Measurements from ENCODE around the gene PAX1.

PAX1 gene

GRCh38 chr20:21705575-21706260 is at the start of gene PAX1:
Gene PAX1 (plus strand): TSS chr20:21705664. CDS start chr20:21705713, 49 bp downstream.
- no peak for FAIRE-seq

DNA sequence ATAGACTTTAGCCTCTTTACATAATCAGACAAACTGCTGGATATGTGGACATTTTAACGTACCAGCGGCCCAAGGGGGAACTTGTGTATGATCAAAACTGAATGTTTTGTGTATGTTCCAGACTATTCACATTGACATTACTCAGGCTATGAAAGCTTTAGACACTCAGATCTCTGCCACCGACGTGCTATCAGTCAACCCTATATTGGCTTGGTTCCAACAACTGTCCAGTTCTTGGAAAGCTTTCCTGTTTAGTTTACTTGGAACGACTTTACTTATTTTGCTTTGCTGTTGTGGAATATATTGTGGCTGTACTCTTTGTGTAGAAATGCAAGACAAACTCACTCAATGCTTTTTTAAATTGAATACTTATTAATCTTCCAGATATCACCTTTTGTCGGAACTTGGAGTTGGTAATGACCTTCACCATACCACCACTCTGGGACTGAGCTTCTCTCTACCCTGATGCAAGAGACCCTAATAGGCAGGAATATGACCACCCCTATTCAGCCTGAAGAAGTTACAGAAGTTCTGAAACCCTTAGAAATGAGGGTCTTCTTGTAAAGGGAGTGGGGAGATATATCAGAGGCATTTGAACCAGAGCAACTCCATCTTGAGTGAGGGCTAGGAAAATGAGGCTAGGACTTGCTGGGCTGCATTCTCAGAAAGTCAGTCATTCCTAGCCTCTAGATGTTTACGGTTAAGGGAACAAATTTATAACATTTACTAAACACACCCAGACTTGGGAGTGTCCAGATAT is 49.0 kb upstream of the PAX1 start:
- FAIRE-seq: no peak

DNA sequence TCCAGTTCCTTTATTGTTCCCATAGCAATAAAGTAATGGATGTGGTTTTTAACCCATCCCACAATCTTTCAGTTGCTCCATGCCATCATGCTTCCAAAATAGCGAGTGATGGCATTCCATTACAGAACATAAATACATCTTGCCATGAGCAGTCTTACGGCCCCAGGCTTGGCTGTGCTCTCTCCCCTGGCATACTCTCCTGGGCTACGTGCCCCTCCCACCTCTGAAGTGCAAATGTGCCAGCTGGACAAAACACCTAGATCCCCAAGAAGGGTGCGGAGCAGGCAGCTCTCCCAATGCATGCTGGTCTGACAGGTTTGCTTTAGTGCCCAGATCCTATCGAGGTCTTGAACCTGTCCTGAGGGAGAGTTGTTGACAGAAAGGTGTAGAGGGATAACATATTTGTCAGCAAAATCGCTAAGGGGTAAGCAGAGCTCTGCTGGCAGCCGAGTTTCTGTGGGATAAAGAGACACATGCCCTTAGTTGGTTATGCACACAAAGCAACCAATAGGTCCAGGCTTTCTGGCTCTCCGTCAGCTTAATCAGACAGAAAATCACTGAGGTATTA is 43.9 kb upstream of the PAX1 start:
- FAIRE-seq: no peak

GRCh38 chr20:21663465-21663864 is 42.0 kb upstream of the PAX1 start:
- no peak for FAIRE-seq

DNA sequence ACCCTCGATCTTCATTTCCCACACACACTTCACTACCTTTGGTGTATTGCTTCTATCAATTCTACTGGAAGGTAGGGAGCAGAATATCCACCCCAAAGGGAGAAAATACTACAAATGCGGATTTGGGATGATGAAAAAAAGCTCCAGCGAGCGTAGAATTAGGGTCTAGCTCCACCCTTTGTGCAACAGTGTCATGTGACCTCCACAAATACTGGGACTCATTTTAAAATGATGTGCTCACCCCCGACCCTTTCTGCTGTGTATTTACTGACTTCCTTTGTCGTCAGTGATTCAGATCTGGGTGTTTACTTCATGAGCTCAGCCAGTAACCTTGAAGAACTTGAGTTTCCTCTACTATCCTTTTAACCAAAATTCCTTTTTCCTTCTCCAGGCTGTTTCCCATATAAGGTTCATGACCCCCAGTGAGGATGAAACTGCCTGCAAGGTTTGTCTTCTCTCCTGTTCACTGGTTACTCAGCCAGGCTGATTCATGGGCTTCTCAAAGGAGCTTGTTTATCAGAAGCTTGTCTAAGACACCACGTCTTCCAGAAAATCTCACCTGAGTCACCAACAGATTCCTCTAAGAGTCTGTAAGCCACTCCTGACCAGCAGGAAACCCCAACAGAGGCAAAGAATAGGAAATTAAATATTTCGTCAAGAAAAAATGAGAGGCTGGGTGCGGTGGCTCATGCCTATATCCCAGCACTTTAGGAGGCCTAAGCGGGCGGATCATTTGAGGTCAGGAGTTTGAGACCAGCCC is 39.6 kb upstream of the PAX1 start:
- FAIRE-seq: no peak

DNA sequence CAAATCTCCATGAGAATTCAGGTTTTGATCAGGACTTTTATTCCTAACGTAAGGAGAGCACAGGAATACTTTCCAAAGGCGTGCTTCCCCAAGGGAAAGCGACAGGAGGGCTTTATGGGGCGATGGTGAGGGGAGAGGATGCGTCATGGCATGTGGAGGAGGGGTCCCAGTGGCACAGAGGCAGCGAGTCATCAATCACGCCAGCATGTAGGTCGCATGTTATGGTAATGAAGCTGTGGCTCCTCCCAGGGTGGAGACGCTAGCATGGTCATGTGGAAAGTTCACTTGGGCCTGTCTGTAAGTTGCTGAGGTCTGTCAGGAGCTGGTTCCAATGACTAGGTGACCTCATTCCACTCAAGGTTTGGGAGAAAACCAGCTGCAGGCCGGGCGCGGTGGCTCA is 35.3 kb upstream of the PAX1 start:
- no peak for FAIRE-seq

DNA sequence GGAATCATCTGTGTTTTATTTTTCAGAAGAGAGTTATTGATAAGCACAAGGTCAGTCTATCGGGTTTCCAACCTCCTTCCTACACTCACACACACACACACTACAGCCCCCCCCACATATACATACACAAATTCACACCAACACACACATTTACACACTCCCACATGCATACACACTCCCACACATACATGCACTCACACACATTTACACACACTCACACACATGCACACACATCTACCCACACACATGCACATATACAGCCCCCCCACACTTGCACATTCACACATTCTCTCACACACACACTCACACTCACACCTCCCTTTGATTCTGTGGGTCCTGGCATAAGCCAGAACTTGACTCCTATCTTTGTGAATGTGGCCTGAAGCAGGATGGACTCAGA is 34.5 kb upstream of the PAX1 start:
- no peak for FAIRE-seq

DNA sequence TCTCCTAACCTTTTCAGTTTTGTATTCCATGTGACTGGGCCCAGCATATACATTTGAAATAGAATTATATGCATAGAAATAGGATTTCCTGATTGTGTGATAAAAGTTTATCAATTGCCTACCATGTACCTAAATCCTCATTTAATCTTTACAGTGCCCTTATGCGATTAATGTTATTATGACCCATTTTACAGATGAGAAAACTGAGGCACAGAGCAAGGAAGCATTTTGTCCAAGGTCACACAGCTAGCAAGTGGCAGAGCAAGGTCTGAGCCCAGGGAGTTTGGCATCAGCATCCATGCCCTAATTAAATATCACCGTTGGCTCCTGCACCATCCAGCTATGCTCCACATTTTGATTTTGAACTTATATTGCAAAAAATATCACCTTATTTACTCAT is 28.2 kb upstream of the PAX1 start:
- FAIRE-seq: no peak

DNA sequence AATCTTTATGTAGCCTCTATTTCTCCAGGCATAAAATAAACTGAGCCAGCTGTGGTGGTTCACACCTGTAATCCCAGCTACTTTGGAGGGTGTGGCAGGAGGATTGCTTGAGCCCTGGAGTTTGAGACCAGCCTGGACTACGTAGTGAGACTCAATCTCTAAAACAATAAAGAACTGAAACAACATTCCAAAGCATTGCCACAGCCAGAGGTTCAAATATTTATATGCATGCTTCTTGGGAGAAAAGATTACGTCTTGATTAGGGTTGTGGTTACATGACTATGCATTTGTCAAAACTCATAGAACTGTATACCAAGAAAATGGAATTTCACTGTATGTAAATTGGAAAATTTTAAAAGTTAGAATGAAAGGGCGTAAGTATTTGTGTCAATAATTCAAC is 27.7 kb upstream of the PAX1 start:
- no peak for FAIRE-seq

- FAIRE-seq: no peak
These were observed 24.1 kb upstream of the PAX1 start for GRCh38 chr20:21681234-21681921.

DNA sequence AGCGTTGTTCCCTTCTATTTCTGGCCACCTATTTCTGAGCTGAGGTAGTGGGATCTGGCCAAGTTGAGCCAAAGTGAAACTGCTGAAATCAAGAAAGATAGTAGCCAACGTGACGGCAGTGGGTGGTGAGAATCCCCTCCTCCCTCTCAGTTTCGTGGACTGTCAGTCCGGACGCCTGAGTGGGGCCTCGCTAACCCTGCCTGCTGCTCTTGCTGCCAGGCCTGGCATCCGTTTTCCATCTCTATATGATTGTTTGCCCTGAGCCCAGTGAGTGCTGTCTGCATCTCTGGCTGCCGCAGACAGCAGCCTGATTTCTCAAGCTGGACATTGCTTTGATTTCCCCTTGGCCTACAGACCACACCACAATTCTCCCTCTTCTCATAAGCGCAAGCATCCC is 23.5 kb upstream of the PAX1 start:
- FAIRE-seq: no peak

DNA sequence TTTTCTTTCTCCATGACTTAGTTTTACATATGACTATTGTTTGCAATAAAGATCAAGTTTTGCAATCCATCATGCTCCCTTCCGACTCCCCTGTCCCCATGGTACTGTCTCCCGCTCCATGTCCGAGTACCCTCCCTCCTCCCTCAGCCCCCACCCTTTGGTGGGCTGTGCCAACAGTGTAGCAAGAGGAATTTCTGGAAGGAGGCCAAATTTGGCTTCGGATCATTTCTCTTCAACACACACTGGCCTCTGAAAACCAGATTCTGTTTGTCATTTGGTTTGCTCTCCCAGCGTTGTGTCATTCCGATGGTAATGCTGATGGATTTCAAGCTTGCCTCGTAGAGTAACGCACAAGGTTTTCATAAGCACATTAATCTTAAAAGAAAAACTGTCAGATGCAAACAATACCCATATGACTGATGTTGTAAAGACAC is 22.9 kb upstream of the PAX1 start:
- no peak for FAIRE-seq

DNA sequence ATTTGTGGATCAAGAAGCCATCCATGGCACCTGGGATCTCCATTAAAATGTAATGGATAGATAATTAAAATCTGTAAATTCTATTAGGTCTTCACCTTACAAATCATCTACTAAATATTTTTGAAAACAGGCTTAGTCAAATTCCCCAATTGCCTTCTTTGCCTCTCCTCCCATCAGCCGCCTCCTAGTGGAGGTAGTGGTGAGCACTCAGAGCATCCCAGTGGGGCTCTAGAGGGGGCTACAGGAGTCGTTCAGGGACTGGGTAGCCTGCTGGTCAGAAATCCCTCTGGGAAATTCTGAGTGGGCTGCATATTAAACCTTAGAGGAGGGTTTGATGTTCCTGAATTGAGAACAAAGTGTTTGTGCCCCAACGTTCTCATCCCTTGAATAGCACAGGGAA is 20.8 kb upstream of the PAX1 start:
- FAIRE-seq: no peak

GRCh38 chr20:21685981-21686380 is 19.5 kb upstream of the PAX1 start:
- FAIRE-seq: no peak

- no peak for FAIRE-seq
These were observed 12.1 kb upstream of the PAX1 start for GRCh38 chr20:21693322-21693721.

GRCh38 chr20:21698494-21699215 is 6.8 kb upstream of the PAX1 start:
- no peak for FAIRE-seq

GRCh38 chr20:21699216-21699508 is 6.3 kb upstream of the PAX1 start:
- no peak for FAIRE-seq

GRCh38 chr20:21701171-21701876 is 4.1 kb upstream of the PAX1 start:
- FAIRE-seq: no peak

- no peak for FAIRE-seq
These were observed 3.4 kb upstream of the PAX1 start for GRCh38 chr20:21702016-21702415.

DNA sequence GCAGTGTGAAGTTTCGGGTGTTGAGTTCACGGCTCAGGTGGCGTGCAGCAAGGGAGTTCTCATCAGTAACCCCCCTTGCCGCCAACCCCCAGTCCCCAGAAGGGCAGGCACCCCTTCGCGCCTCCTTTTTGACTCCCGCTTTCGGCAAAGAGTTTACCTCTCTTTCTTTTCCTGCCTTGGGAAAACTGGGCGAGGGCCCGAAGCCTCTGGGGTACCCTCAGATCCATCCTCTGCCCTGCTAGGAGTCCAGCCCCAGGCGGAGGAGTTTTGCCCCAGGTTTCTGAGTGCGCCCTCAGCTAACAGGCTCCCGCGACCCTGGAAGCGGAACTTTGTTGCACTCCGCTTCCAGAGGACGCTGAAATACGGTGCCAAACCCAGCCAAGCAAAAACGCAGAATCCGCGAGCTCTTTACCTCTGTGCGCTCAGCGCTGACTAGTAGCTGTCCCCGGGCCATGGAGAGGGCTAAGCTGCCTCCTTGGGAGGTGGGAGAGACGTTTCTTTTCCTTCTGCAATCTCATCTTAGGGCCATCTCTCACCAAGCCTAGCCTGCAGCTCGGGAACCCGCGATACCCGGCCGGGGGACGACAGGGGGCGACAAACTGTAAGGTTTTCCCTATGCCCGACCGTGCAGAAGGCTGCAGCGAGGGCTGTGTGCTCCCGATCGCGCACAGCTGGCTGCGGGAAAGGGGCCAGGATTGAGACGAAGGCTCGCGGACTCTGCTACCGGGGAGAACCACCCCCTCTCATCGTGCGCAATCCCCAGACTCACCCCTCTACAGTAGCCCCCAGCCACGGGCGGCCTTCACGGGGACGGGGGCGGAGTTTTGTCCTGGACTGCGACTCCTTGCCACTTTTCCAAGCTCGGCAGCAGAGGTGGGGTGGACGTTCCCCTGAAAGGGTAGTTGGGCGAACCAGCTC is 2.7 kb upstream of the PAX1 start:
- FAIRE-seq: no peak
